HepG2 (cell line): ENCODE results near the gene FTSJ1. TPM values are rescaled to one million over a fixed set of nuclear protein-coding genes. Genes with fewer than 3 reads are reported as not detected.

Experiments
- ATAC-seq: fragments of 200-7000 bp; cut with Tn5 transposase; 3 replicates; pipeline ENCODE4 v1.9.1; 2020; ENCODE audit warnings: mild to moderate bottlenecking, moderate library complexity
- BruUV-seq: library from RNA; stranded (reverse); fragments of 400-500 nt; replicated peaks from 2 replicates; lab custom pipeline; 2021; lab: Mats Ljungman, UMichigan
- CTCF ChIA-PET: fragments of 300-600 bp; formaldehyde crosslinking; extraction: SDS; loops from one replicate; lab custom pipeline; 2021; ENCODE audit warnings: low total read pairs, inconsistent platforms, low intra/inter-chr PET ratio; lab: Yijun Ruan, JAX
- POLR2A ChIA-PET: fragments of 350-600 bp; sonication (Branson Sonifier 250); formaldehyde crosslinking; loops from one replicate; lab custom pipeline; 2020; ENCODE audit warnings: antibody characterized with exemption, inconsistent platforms; lab: Yijun Ruan, JAX
- DNase-seq: peaks from one replicate; pipeline ENCODE4 v3.0.0-alpha.2; 2015; ENCODE audit warnings: low spot score
- FAIRE-seq: peaks from 3 replicates; lab custom pipeline; 2011; peaks lifted over from hg19 to GRCh38; lab: Jason Lieb, UNC
- H2AFZ ChIP-seq: one replicate; pipeline ENCODE4 v1.6.1; 2011; ENCODE audit warnings: low read length, inconsistent platforms
- H3K27ac ChIP-seq: fragments of 300-600 bp; 3 replicates; pipeline ENCODE4 v1.8.0; 2011; ENCODE audit warnings: mixed run types, mild to moderate bottlenecking, mixed read lengths, low read length, inconsistent platforms; ENCODE audit not compliant: insufficient read depth; ENCODE audit errors: extremely low read length
- H3K27me3 ChIP-seq, 2 experiments: fragments of 200-600 bp in 1 of 2; 2 replicates in 1 of 2; 3 replicates in 1 of 2; pipeline versions ENCODE4 v1.6.0 to v1.8.0; 2011; ENCODE audit warnings: low read length in 2 of 2, mild to moderate bottlenecking in 2 of 2, moderate library complexity in 2 of 2, inconsistent platforms in 1 of 2; ENCODE audit not compliant: insufficient read depth in 2 of 2, control insufficient read depth in 1 of 2
- H3K36me3 ChIP-seq, 2 experiments: fragments of 200-600 bp in 1 of 2; replicated peaks in 1 of 2; 2 replicates in 1 of 2; 3 replicates in 1 of 2; pipeline versions ENCODE4 v1.5.1 to v1.8.0; 2011; ENCODE audit warnings: low read length in 2 of 2, inconsistent platforms in 1 of 2; ENCODE audit not compliant: insufficient read depth in 2 of 2, control insufficient read depth in 1 of 2
- H3K4me1 ChIP-seq: 2 replicates; pipeline ENCODE4 v1.5.1; 2012; ENCODE audit warnings: low read length, inconsistent platforms; ENCODE audit not compliant: insufficient read depth
- H3K4me2 ChIP-seq: 2 replicates; pipeline ENCODE4 v1.6.0; 2011; ENCODE audit warnings: low read depth, low read length, inconsistent platforms
- H3K4me3 ChIP-seq, 3 experiments: fragments of 200-600 bp in 1 of 3; sonication (generic), shearing (Covaris generic) in 1 of 3; replicated peaks in 1 of 3; 2 replicates each; pipeline ENCODE4 v1.5.1; 2011 to 2016; ENCODE audit warnings: low read length in 3 of 3, inconsistent platforms in 2 of 3, low read depth in 2 of 3, mild to moderate bottlenecking in 2 of 3, control low read depth in 1 of 3, mixed read lengths in 1 of 3; ENCODE audit not compliant: insufficient read depth in 1 of 3
- H3K79me2 ChIP-seq: one replicate; pipeline ENCODE4 v1.6.1; 2011; ENCODE audit warnings: low read length, inconsistent platforms; ENCODE audit not compliant: insufficient read depth
- H3K9ac ChIP-seq: 2 replicates; pipeline ENCODE4 v1.6.0; 2011; ENCODE audit warnings: mild to moderate bottlenecking, low read depth, low read length, inconsistent platforms; ENCODE audit not compliant: insufficient read depth
- H3K9me3 ChIP-seq: 2 replicates; pipeline ENCODE4 v1.5.1; 2012; ENCODE audit warnings: mild to moderate bottlenecking, low read length
- H4K20me1 ChIP-seq: 2 replicates; pipeline ENCODE4 v1.6.0; 2011; ENCODE audit warnings: inconsistent platforms, mild to moderate bottlenecking, low read length, moderate library complexity; ENCODE audit not compliant: insufficient read depth
- CHD4 ChIP-seq: fragments of 200-600 bp; sonication (generic); IDR thresholded peaks from 2 replicates; pipeline ENCODE4 v1.7.0; 2017; ENCODE audit warnings: mild to moderate bottlenecking, low read length, borderline replicate concordance
- KDM6A ChIP-seq: IDR thresholded peaks from 2 replicates; pipeline ENCODE4 v1.6.1; 2016; ENCODE audit warnings: low read depth
- PRMT3 ChIP-seq: sonication (generic); formaldehyde crosslinking; IDR thresholded peaks from 2 replicates; pipeline ENCODE4 v1.8.1; 2022; ENCODE audit warnings: low read depth, mild to moderate bottlenecking, moderate library complexity, missing genetic modification reagents, borderline replicate concordance
- SRF ChIP-seq: IDR thresholded peaks from 2 replicates; pipeline ENCODE4 v1.6.1; 2011; ENCODE audit warnings: mild to moderate bottlenecking, low read depth, low read length, moderate library complexity
- ZFP36L2 ChIP-seq: sonication (generic); formaldehyde crosslinking; IDR thresholded peaks from 2 replicates; pipeline ENCODE4 v1.4.0; 2020; ENCODE audit warnings: missing genetic modification reagents
- ZNF33A ChIP-seq: sonication (generic); formaldehyde crosslinking; IDR thresholded peaks from 2 replicates; pipeline ENCODE4 v1.5.1; 2020; ENCODE audit warnings: missing genetic modification reagents, mild to moderate bottlenecking, moderate library complexity, borderline replicate concordance
- ZNF614 ChIP-seq: IDR thresholded peaks from 2 replicates; pipeline ENCODE4 v1.6.1; 2018; ENCODE audit warnings: missing biosample characterization, missing genetic modification reagents, inconsistent platforms, borderline replicate concordance
- ZSCAN22 ChIP-seq: sonication (generic); formaldehyde crosslinking; IDR thresholded peaks from 2 replicates; pipeline ENCODE4 v1.4.0; 2020; ENCODE audit warnings: mild to moderate bottlenecking, missing genetic modification reagents
- WGBS: methylation state at CpG from one replicate; pipeline ENCODE4 v1.1.6; 2017; ENCODE audit warnings: low lambda C conversion rate; 5-methylcytosine and 5-hydroxymethylcytosine counted together
- in situ Hi-C: cut with HindIII; loops from 2 replicates; pipeline ENCODE4 v1.10.0; 2017; ENCODE audit warnings: low pct_unique_long_range_greater_than_20kb; ENCODE audit not compliant: extremely low pct_ligation_motif_present
- intact Hi-C: fragments of 100-400 bp; cut with micrococcal nuclease; formaldehyde crosslinking; loops from one replicate; pipeline ENCODE4 v1.10.0; 2022; ENCODE audit not compliant: unreplicated experiment
- polyA plus RNA-seq, 8 experiments: library from polyadenylated mRNA; depleted of rRNA in 3 of 8; stranded (reverse) in 7 of 8; unstranded in 1 of 8; fragments of >200 nt; fragmentation: Illumina TruSeq in 4 of 8; extraction: Trizol in 4 of 8; gene quantifications; 2 replicates each; pipeline versions ENCODE4 v1.2.1 to v1.2.3, GENCODE V29; 2011 to 2016; ENCODE audit warnings: low read depth in 4 of 8, missing spikeins in 1 of 8, mixed read lengths in 1 of 8; ENCODE audit not compliant: insufficient read depth in 1 of 8
- total RNA-seq, 5 experiments: library from RNA; depleted of rRNA; stranded (reverse); fragments of >200 nt; fragmentation: Illumina TruSeq; extraction: Trizol; gene quantifications; 2 replicates each; pipeline ENCODE4 v1.2.3, GENCODE V29; 2016; ENCODE audit warnings: low read depth in 1 of 5
- TF ChIP-seq, protein P1 (sequence below): sonication (generic); formaldehyde crosslinking; IDR thresholded peaks from 2 replicates; pipeline ENCODE4 v1.4.0; 2020; ENCODE audit warnings: low read depth, missing genetic modification reagents
- TF ChIP-seq, protein P2 (sequence below): sonication (generic); formaldehyde crosslinking; IDR thresholded peaks from 2 replicates; pipeline ENCODE4 v1.4.0; 2020; ENCODE audit warnings: missing genetic modification reagents, mild to moderate bottlenecking, borderline replicate concordance
- TF ChIP-seq, protein P3 (sequence below): sonication (generic); formaldehyde crosslinking; IDR thresholded peaks from 2 replicates; pipeline ENCODE4 v1.8.0; 2023; ENCODE audit warnings: mild to moderate bottlenecking, missing genetic modification reagents
- TF ChIP-seq, protein P4 (sequence below): conservative IDR thresholded peaks from 2 replicates; pipeline ENCODE4 v1.6.1; 2018; ENCODE audit warnings: missing genetic modification reagents
- TF ChIP-seq, protein P5 (sequence below): IDR thresholded peaks from 2 replicates; pipeline ENCODE4 v1.6.1; 2018; ENCODE audit warnings: missing genetic modification reagents, mild to moderate bottlenecking, missing compliant biosample characterization
- TF ChIP-seq, protein P6 (sequence below): sonication (generic); formaldehyde crosslinking; conservative IDR thresholded peaks from 2 replicates; pipeline ENCODE4 v1.8.0; 2022; ENCODE audit warnings: low read depth, missing genetic modification reagents

Gene FTSJ1
- total and polyA plus RNA-seq, 2 of the 13 experiments (the other 11 are each of a cell fraction or from before 2014, with no cell fraction given): 30.3 to 37.9 TPM

DNA sequence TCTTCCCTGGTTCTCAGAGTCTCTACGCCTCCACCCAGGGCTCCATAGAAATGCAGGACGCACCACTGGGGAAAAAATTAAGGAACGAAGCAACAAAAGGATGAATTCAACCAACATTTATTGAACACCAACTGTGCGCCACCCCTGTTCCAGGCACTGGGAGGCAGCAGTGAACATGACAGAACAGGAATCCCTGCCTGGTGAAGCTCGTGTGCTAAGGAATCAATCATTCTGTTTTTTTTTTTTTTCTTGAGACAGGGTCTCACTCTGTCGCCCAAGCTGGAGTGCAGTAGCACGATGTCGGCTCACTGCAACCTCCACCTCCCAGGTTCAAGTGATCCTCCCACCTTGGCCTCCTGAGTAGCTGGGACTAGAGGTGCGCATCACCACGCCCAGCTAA lies 1.9 kb upstream of the FTSJ1 start:
- Histone ChIP-seq H3K79me2 (peaks cover 19% of the 10 kb centered on the region), H3K27ac (no peak overlapping the region), H3K9ac (no peak overlapping the region), H3K4me3 (no peak overlapping the region), H3K36me3 (peaks cover 0 to 1% of the 10 kb centered on the region in 2 experiments; a peak in 1 of 5 replicates), H3K4me2 (no peak overlapping the region), H3K4me1 (peaks cover 62% of the 10 kb centered on the region), H4K20me1 (no peaks in the 10 kb centered on the region), H3K9me3 (no peaks in the 10 kb centered on the region), H2AFZ (no peak overlapping the region), H3K27me3 (no peaks in the 10 kb centered on the region; a peak in 1 of 5 replicates)
- in situ Hi-C loops: no loop called here
- POLR2A ChIA-PET: interaction anchor here (1.1 to 1.7 kb wide), 2 partner anchors 48 to 49 kb away, joined by 3 to 4 read pairs; partner anchors contain the start of gene EBP
- intact Hi-C loops: loop anchor here (5.0 to 10.0 kb wide), 2 partner anchors 33 to 61 kb away; partner anchors contain the start of genes PORCN and TBC1D25
- no peak for ATAC-seq
- no TSS peak for BruUV-seq
- CTCF ChIA-PET: interaction anchor here (1.8 kb wide), 1 partner anchor 20 kb away, joined by 4 read pairs; no protein-coding TSS in a partner anchor
- DNase-seq: no peak
- FAIRE-seq: peak; percentile 37
- WGBS: 58% methylated on average over 6 of the region's 10 CpGs
- TF ChIP-seq, protein P1, sequence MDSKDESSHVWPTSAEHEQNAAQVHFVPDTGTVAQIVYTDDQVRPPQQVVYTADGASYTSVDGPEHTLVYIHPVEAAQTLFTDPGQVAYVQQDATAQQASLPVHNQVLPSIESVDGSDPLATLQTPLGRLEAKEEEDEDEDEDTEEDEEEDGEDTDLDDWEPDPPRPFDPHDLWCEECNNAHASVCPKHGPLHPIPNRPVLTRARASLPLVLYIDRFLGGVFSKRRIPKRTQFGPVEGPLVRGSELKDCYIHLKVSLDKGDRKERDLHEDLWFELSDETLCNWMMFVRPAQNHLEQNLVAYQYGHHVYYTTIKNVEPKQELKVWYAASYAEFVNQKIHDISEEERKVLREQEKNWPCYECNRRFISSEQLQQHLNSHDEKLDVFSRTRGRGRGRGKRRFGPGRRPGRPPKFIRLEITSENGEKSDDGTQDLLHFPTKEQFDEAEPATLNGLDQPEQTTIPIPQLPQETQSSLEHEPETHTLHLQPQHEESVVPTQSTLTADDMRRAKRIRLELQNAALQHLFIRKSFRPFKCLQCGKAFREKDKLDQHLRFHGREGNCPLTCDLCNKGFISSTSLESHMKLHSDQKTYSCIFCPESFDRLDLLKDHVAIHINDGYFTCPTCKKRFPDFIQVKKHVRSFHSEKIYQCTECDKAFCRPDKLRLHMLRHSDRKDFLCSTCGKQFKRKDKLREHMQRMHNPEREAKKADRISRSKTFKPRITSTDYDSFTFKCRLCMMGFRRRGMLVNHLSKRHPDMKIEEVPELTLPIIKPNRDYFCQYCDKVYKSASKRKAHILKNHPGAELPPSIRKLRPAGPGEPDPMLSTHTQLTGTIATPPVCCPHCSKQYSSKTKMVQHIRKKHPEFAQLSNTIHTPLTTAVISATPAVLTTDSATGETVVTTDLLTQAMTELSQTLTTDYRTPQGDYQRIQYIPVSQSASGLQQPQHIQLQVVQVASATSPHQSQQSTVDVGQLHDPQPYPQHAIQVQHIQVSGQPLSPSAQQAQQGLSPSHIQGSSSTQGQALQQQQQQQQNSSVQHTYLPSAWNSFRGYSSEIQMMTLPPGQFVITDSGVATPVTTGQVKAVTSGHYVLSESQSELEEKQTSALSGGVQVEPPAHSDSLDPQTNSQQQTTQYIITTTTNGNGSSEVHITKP (CRISPR knock-in tag): no peak
- TF ChIP-seq ZSCAN22 (CRISPR knock-in tag) (no peak), ZNF614 (no peak), PRMT3 (CRISPR knock-in tag) (no peak), ZFP36L2 (no peak), SRF (no peak), KDM6A (CRISPR knock-in tag) (no peak), ZNF33A (no peak), CHD4 (no peak)
- TF ChIP-seq, protein P2, sequence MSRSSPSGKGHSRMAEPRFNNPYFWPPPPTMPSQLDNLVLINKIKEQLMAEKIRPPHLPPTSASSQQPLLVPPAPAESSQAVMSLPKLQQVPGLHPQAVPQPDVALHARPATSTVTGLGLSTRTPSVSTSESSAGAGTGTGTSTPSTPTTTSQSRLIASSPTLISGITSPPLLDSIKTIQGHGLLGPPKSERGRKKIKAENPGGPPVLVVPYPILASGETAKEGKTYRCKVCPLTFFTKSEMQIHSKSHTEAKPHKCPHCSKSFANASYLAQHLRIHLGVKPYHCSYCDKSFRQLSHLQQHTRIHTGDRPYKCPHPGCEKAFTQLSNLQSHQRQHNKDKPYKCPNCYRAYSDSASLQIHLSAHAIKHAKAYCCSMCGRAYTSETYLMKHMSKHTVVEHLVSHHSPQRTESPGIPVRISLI (CRISPR knock-in tag): 0 out of 2 replicates have a peak, but pooled peaks have one; percentile 34
- TF ChIP-seq, protein P3, sequence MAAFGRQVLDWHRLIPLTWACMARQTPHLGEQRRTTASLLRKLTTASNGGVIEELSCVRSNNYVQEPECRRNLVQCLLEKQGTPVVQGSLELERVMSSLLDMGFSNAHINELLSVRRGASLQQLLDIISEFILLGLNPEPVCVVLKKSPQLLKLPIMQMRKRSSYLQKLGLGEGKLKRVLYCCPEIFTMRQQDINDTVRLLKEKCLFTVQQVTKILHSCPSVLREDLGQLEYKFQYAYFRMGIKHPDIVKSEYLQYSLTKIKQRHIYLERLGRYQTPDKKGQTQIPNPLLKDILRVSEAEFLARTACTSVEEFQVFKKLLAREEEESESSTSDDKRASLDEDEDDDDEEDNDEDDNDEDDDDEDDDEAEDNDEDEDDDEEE (CRISPR knock-in tag): no peak
- TF ChIP-seq, protein P4, sequence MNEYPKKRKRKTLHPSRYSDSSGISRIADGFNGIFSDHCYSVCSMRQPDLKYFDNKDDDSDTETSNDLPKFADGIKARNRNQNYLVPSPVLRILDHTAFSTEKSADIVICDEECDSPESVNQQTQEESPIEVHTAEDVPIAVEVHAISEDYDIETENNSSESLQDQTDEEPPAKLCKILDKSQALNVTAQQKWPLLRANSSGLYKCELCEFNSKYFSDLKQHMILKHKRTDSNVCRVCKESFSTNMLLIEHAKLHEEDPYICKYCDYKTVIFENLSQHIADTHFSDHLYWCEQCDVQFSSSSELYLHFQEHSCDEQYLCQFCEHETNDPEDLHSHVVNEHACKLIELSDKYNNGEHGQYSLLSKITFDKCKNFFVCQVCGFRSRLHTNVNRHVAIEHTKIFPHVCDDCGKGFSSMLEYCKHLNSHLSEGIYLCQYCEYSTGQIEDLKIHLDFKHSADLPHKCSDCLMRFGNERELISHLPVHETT (CRISPR knock-in tag): no peak
- TF ChIP-seq, protein P5, sequence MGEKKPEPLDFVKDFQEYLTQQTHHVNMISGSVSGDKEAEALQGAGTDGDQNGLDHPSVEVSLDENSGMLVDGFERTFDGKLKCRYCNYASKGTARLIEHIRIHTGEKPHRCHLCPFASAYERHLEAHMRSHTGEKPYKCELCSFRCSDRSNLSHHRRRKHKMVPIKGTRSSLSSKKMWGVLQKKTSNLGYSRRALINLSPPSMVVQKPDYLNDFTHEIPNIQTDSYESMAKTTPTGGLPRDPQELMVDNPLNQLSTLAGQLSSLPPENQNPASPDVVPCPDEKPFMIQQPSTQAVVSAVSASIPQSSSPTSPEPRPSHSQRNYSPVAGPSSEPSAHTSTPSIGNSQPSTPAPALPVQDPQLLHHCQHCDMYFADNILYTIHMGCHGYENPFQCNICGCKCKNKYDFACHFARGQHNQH (CRISPR knock-in tag): no peak
- TF ChIP-seq, protein P6, sequence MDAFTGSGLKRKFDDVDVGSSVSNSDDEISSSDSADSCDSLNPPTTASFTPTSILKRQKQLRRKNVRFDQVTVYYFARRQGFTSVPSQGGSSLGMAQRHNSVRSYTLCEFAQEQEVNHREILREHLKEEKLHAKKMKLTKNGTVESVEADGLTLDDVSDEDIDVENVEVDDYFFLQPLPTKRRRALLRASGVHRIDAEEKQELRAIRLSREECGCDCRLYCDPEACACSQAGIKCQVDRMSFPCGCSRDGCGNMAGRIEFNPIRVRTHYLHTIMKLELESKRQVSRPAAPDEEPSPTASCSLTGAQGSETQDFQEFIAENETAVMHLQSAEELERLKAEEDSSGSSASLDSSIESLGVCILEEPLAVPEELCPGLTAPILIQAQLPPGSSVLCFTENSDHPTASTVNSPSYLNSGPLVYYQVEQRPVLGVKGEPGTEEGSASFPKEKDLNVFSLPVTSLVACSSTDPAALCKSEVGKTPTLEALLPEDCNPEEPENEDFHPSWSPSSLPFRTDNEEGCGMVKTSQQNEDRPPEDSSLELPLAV: no peak
